GM21367 (cell line): ENCODE data around the gene CBR1.

Experiments used
- ATAC-seq: cut with Tn5 transposase; IDR thresholded peaks from one replicate; pipeline ENCODE4 v1.9.1; 2021; ENCODE audit not compliant: unreplicated experiment

CBR1 gene

DNA sequence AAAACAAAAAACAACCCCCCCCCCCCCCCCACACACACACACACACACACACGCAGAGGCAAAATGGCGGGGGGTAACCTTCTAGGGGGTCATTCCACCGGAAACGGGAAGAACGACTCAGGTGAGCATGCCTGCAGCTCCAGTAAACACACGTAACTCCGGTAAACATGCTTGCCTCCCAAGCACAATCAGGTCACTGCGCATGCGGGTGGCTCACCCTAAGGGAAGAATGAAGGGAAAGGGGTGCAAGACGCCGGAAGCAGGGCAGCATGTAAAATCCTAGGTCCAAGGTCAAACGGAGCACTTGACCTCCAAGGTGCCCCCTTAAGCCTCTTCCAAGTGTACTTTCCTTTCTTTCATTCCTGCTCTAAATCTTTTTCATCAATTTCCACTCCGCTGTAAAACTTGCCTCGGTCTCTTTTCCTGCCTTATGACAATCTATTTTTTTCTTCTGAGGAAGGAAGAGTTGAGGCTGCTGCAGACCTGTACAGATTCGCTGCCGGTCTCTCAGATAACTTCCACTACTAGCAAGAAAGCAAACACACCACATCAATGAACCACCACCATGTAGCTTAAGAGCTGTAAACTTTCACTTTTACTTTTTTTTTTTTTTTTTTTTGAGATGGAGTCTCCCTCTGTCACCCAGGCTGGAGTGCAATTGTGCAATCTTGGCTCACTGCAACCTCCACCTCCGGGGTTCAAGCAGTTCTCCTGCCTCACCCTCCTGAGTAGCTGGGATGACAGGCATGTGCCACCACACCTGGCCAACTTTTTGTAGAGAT is 44.0 kb downstream of the CBR1 start:
- ATAC-seq = no peak

DNA sequence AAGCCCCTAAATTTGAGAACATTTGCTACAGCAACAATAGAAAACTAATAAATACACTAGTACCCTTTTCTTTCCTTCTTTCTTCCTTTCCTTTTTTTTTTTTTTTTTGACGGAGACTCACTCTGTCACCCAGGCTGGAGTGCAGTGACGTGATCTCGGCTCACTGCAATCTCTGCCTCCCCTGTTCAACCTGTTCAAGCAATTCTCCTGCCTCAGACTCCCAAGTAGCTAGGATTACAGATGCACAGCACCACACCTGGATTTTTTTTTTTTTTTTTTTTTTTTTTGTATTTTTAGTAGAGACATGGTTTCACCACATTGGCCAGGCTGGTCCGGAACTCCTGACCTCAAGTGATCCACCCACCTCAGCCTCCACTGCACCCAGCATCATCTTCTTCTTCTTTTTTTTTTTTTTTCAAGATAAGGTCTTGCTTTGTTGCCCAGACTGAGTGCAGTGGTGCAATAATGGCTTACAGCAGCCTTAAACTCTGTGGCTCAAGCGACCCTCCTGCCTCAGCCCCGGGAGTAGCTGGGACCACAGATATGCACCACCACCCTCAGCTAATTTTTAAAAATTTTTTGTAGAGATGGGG is 45.4 kb downstream of the CBR1 start:
- no peak for ATAC-seq

DNA sequence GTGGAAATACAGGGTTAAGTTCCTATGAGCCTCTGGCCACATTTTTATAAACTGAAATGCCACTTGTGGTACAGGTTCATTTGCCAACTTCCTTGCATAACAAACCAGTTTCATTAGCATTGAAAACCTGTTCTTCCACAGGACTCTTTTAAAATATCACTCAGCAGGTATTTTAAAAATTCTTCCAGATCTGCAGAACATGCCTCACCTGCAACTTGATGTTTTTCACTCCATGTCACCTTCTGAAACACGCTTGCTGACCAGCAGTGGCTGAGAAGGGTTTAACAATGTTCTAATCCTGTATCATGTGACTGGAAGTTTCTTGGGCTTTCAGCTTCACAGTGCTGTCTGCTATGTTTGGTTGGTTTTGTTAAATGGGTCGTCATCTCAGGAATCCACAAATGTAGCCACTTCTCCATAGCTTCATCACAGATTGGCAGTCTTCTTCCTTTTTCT is 47.5 kb downstream of the CBR1 start:
- no peak for ATAC-seq

DNA sequence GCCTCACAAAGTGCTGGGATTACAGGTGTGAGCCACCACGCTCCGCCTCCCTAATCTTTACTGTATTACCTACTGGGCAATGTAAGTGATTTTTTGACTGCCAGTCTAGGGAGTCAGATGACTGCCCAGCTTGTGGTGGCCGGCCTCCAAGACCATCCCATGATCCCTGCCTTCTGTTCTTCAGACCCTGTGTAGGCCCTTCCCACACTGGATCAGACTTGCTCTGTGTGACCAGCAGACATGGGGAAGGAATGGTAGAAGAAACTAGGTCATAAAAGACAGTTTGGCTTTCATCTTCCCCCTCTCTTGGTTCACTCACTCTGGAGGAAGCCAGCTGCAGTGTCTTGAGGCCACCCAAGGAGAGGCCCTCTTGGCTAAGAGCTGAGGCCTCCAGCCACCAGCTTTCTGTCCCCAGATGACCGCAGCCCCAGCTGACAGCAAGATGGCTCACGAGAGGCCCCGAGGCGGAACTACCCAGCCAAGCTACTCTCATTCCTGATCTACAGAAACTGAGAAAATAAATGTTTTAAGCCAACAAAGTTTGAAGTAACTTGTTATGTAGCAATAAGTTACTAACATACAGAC is 50.6 kb downstream of the CBR1 start:
- no peak for ATAC-seq
